CD4-positive, alpha-beta T cell treated with Interleukin-15 for 1 hour (primary cell): Measurements from ENCODE around the gene TBC1D10A.

Experiments used
- DNase-seq: peaks from one replicate; pipeline ENCODE4 v3.0.0-alpha.2; 2020

The TBC1D10A gene

GRCh38 chr22:30326706-30327362, at the start of gene TBC1D10A:
TBC1D10A (minus strand) TSS chr22:30326941; CDS start chr22:30326881, 60 bp downstream.
- DNase-seq = peak; percentile 96

GRCh38 chr22:30375312-30375849, 48.6 kb upstream of the TBC1D10A start:
- no peak for DNase-seq

- DNase-seq = no peak
Observed at GRCh38 chr22:30373331-30374325, 46.9 kb upstream of the TBC1D10A start.

GRCh38 chr22:30372915-30373314, 46.2 kb upstream of the TBC1D10A start:
- peak; percentile 33 for DNase-seq

- no peak for DNase-seq
Observed at GRCh38 chr22:30371981-30372380, 45.2 kb upstream of the TBC1D10A start.

GRCh38 chr22:30371321-30371720, 44.6 kb upstream of the TBC1D10A start:
- DNase-seq = no peak

- no peak for DNase-seq
Observed at GRCh38 chr22:30370641-30371230, 44.0 kb upstream of the TBC1D10A start.

GRCh38 chr22:30368420-30368819, 41.7 kb upstream of the TBC1D10A start:
- no peak for DNase-seq

- no peak for DNase-seq
Observed at GRCh38 chr22:30365891-30366290, 39.1 kb upstream of the TBC1D10A start.

GRCh38 chr22:30362651-30363281, 36.0 kb upstream of the TBC1D10A start:
- no peak for DNase-seq

- DNase-seq = no peak
Observed at GRCh38 chr22:30361916-30362650, 35.3 kb upstream of the TBC1D10A start.

GRCh38 chr22:30358541-30358940, 31.8 kb upstream of the TBC1D10A start:
- no peak for DNase-seq

- DNase-seq = no peak
Observed at GRCh38 chr22:30357650-30358215, 31.0 kb upstream of the TBC1D10A start.

GRCh38 chr22:30357236-30357570, 30.5 kb upstream of the TBC1D10A start:
- peak; percentile 23 for DNase-seq

- DNase-seq = peak; percentile 86
Observed at GRCh38 chr22:30356449-30357235, 29.9 kb upstream of the TBC1D10A start, which contains the start of the genes CCDC157 and SF3A1. CCDC157 (plus strand) TSS chr22:30357007; CDS start chr22:30366001, 8,994 bp downstream. SF3A1 (minus strand) TSS chr22:30356894; CDS start chr22:30356792, 102 bp downstream.

- DNase-seq = no peak
Observed at GRCh38 chr22:30354644-30355043, 27.9 kb upstream of the TBC1D10A start.

GRCh38 chr22:30351226-30351625, 24.5 kb upstream of the TBC1D10A start:
- no peak for DNase-seq

- no peak for DNase-seq
Observed at GRCh38 chr22:30348809-30349208, 22.1 kb upstream of the TBC1D10A start.

- DNase-seq = no peak
Observed at GRCh38 chr22:30348404-30348803, 21.7 kb upstream of the TBC1D10A start.

- no peak for DNase-seq
Observed at GRCh38 chr22:30347255-30347892, 20.6 kb upstream of the TBC1D10A start.
